K562 (cell line): ENCODE measurements around the gene IRAG1. TPM values are rescaled to one million over a fixed set of nuclear protein-coding genes. Genes with fewer than 3 reads are reported as not detected.
A peak's percentile ranks its signal among the peaks of the same experiment; 100 is the strongest.

Experiments
- CREBBP ChIP-seq: IDR thresholded peaks from one replicate; pipeline ENCODE4 v1.6.1; 2012; ENCODE audit warnings: low read depth, mild to moderate bottlenecking, control low read depth, inconsistent platforms, low read length
- KDM1A ChIP-seq, 2 experiments: fragments of 450-650 bp; IDR thresholded peaks; 2 replicates each; pipeline ENCODE4 v1.6.1; 2016; ENCODE audit warnings: mild to moderate bottlenecking in 2 of 2
- LCOR ChIP-seq: sonication (generic); formaldehyde crosslinking; IDR thresholded peaks from 2 replicates; pipeline ENCODE4 v1.8.0; 2022; ENCODE audit warnings: mild to moderate bottlenecking, missing genetic modification reagents
- NR3C1 ChIP-seq: sonication (generic); formaldehyde crosslinking; IDR thresholded peaks from 2 replicates; pipeline ENCODE4 v1.8.1; 2022; ENCODE audit warnings: missing genetic modification reagents
- PML ChIP-seq: IDR thresholded peaks from 2 replicates; pipeline ENCODE4 v1.6.1; 2012; ENCODE audit warnings: low read length, inconsistent platforms
- RBBP5 ChIP-seq: fragments of 200-600 bp; sonication (generic); IDR thresholded peaks from 2 replicates; pipeline ENCODE4 v1.6.1; 2012; ENCODE audit warnings: borderline replicate concordance, mild to moderate bottlenecking, low read length, control low read depth, inconsistent platforms; ENCODE audit not compliant: insufficient read depth, poor library complexity, severe bottlenecking
- ZNF263 ChIP-seq: sonication (generic); formaldehyde crosslinking; IDR thresholded peaks from 2 replicates; pipeline ENCODE4 v1.8.0; 2022; ENCODE audit warnings: mild to moderate bottlenecking, missing genetic modification reagents, borderline replicate concordance
- ZNF444 ChIP-seq: fragments of 250-450 bp; sonication (Bioruptor Pico); IDR thresholded peaks from 2 replicates; pipeline ENCODE4 v1.4.0; 2020; ENCODE audit warnings: mild to moderate bottlenecking, moderate library complexity
- ZNF57 ChIP-seq: fragments of 450-650 bp; formaldehyde crosslinking; IDR thresholded peaks from 2 replicates; pipeline ENCODE4 v1.4.0; 2020; ENCODE audit warnings: mild to moderate bottlenecking, moderate library complexity
- ZNF589 ChIP-seq: fragments of 200-800 bp; sonication (Bioruptor generic); IDR thresholded peaks from 2 replicates; pipeline ENCODE4 v1.6.1; 2016; ENCODE audit warnings: low read depth, missing genetic modification characterization, missing compliant biosample characterization
- polyA plus RNA-seq, 8 experiments: library from polyadenylated mRNA; depleted of rRNA in 4 of 8; stranded (reverse) in 5 of 8; unstranded in 3 of 8; fragments of >200 nt; fragmentation: Nextera tagmentation in 2 of 8; fragmentation: Illumina TruSeq in 1 of 8; extraction: Ambion mirVana in 2 of 8; extraction: Trizol in 1 of 8; gene quantifications; 2 replicates each; pipeline versions ENCODE4 v1.2.1 to v1.2.3, GENCODE V29; 2011 to 2014; ENCODE audit warnings: inconsistent platforms in 1 of 8, missing spikeins in 1 of 8
- total RNA-seq, 7 experiments: library from RNA; depleted of rRNA in 6 of 7; stranded (reverse); fragments of >200 nt in 6 of 7; fragmentation: Illumina TruSeq in 2 of 7; extraction: Trizol in 2 of 7; gene quantifications; 2 replicates each; pipeline versions ENCODE4 v1.2.1 to v1.2.3, GENCODE V29; 2011 to 2021; ENCODE audit warnings: low replicate concordance in 1 of 7
- TF ChIP-seq, protein P1 (sequence below): fragments of 450-650 bp; IDR thresholded peaks from 2 replicates; pipeline ENCODE4 v1.6.1; 2016; ENCODE audit warnings: low read depth
- TF ChIP-seq, protein P2 (sequence below): fragments of 450-650 bp; IDR thresholded peaks from 2 replicates; pipeline ENCODE4 v1.6.1; 2018; ENCODE audit warnings: mild to moderate bottlenecking, low read depth; ENCODE audit not compliant: partially characterized antibody
- TF ChIP-seq, protein P3 (sequence below): fragments of 250-450 bp; sonication (Bioruptor Pico); IDR thresholded peaks from 2 replicates; pipeline ENCODE4 v1.8.0; 2022; ENCODE audit warnings: inconsistent platforms, mild to moderate bottlenecking, moderate library complexity, borderline replicate concordance

The IRAG1 gene
- total and polyA plus RNA-seq, 9 of the 15 experiments (the other 6 are each of a cell fraction or from before 2014, with no cell fraction given): 0.01 to 0.22 (median 0.09) TPM; not detected in 1

DNA sequence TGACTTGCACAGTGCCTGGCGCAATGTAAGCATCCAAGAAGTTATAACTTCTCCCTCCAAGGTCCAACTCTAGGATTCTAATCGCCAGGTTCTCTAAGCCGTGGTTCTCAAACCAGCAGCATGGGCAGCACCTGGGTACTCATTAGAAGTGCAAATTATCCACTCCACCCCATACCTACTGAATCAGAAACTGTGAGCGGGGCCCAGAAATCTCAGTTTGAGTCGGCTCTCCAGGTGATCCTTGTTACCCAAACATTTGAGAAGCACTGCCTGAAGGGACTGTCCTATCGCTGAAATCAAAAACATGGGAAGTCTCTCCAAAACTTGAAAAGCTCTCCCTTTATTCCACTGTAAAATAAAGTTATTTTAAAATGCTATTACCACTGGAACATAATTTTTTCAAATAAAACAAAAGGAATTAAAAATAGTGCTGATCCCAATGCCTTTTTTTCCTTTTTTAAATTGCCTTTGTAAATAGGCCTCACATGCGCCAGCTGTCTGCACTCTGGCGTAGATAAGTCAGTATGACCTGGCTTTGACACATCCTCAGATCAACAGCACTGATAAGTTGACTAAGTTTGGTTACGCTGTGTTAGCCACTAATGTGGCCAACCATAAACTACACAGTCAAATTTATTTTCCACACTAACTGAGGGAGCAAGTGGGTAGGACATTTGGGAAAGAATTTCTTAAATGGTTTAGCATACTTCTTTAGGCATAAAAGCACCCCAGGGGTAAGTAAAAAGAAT is 49.1 kb upstream of the IRAG1 start (continued):
- TF ChIP-seq, protein P1, sequence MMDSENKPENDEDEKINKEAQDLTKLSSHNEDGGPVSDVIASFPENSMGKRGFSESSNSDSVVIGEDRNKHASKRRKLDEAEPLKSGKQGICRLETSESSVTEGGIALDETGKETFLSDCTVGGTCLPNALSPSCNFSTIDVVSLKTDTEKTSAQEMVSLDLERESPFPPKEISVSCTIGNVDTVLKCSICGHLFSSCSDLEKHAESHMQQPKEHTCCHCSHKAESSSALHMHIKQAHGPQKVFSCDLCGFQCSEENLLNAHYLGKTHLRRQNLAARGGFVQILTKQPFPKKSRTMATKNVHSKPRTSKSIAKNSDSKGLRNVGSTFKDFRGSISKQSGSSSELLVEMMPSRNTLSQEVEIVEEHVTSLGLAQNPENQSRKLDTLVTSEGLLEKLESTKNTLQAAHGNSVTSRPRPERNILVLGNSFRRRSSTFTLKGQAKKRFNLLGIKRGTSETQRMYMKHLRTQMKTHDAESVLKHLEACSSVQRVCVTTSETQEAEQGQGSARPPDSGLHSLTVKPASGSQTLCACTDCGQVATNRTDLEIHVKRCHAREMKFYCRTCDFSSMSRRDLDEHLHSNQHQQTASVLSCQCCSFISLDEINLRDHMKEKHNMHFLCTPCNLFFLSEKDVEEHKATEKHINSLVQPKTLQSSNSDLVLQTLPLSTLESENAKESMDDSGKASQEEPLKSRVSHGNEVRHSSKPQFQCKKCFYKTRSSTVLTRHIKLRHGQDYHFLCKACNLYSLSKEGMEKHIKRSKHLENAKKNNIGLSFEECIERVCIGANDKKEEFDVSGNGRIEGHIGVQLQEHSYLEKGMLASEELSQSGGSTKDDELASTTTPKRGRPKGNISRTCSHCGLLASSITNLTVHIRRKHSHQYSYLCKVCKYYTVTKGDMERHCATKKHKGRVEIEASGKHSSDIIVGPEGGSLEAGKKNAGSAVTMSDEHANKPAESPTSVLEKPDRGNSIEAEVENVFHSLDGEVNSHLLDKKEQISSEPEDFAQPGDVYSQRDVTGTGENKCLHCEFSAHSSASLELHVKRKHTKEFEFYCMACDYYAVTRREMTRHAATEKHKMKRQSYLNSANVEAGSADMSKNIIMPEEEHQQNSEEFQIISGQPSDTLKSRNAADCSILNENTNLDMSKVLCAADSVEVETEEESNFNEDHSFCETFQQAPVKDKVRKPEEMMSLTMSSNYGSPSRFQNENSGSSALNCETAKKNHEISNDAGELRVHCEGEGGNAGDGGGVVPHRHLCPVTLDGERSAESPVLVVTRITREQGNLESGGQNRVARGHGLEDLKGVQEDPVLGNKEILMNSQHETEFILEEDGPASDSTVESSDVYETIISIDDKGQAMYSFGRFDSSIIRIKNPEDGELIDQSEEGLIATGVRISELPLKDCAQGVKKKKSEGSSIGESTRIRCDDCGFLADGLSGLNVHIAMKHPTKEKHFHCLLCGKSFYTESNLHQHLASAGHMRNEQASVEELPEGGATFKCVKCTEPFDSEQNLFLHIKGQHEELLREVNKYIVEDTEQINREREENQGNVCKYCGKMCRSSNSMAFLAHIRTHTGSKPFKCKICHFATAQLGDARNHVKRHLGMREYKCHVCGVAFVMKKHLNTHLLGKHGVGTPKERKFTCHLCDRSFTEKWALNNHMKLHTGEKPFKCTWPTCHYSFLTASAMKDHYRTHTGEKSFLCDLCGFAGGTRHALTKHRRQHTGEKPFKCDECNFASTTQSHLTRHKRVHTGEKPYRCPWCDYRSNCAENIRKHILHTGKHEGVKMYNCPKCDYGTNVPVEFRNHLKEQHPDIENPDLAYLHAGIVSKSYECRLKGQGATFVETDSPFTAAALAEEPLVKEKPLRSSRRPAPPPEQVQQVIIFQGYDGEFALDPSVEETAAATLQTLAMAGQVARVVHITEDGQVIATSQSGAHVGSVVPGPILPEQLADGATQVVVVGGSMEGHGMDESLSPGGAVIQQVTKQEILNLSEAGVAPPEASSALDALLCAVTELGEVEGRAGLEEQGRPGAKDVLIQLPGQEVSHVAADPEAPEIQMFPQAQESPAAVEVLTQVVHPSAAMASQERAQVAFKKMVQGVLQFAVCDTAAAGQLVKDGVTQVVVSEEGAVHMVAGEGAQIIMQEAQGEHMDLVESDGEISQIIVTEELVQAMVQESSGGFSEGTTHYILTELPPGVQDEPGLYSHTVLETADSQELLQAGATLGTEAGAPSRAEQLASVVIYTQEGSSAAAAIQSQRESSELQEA: no peak
- TF ChIP-seq KDM1A (IDR thresholded peaks at IDR 0.05) (no peak), CREBBP (no peak), RBBP5 (no peak), PML (peak; percentile 33; the same call in 1 of the 2 replicates), ZNF263 (CRISPR knock-in tag) (no peak), NR3C1 (CRISPR knock-in tag) (no peak), LCOR (no peak), ZNF589 (CRISPR knock-in tag) (no peak), ZNF444 (CRISPR knock-in tag) (no peak), ZNF57 (no peak)
- TF ChIP-seq, protein P2, sequence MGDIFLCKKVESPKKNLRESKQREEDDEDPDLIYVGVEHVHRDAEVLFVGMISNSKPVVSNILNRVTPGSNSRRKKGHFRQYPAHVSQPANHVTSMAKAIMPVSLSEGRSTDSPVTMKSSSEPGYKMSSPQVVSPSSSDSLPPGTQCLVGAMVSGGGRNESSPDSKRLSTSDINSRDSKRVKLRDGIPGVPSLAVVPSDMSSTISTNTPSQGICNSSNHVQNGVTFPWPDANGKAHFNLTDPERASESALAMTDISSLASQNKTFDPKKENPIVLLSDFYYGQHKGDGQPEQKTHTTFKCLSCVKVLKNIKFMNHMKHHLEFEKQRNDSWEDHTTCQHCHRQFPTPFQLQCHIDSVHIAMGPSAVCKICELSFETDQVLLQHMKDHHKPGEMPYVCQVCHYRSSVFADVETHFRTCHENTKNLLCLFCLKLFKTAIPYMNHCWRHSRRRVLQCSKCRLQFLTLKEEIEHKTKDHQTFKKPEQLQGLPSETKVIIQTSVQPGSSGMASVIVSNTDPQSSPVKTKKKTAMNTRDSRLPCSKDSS: no peak
- TF ChIP-seq, protein P3, sequence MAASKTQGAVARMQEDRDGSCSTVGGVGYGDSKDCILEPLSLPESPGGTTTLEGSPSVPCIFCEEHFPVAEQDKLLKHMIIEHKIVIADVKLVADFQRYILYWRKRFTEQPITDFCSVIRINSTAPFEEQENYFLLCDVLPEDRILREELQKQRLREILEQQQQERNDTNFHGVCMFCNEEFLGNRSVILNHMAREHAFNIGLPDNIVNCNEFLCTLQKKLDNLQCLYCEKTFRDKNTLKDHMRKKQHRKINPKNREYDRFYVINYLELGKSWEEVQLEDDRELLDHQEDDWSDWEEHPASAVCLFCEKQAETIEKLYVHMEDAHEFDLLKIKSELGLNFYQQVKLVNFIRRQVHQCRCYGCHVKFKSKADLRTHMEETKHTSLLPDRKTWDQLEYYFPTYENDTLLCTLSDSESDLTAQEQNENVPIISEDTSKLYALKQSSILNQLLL: no peak
